ENCODE results near the gene TBCE. TPM values are rescaled to one million over a fixed set of nuclear protein-coding genes. Genes with fewer than 3 reads are reported as not detected.

Gene TBCE, protein sequence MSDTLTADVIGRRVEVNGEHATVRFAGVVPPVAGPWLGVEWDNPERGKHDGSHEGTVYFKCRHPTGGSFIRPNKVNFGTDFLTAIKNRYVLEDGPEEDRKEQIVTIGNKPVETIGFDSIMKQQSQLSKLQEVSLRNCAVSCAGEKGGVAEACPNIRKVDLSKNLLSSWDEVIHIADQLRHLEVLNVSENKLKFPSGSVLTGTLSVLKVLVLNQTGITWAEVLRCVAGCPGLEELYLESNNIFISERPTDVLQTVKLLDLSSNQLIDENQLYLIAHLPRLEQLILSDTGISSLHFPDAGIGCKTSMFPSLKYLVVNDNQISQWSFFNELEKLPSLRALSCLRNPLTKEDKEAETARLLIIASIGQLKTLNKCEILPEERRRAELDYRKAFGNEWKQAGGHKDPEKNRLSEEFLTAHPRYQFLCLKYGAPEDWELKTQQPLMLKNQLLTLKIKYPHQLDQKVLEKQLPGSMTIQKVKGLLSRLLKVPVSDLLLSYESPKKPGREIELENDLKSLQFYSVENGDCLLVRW
- total RNA-seq, result 19.5 and 21.5 TPM in 2 replicates

DNA sequence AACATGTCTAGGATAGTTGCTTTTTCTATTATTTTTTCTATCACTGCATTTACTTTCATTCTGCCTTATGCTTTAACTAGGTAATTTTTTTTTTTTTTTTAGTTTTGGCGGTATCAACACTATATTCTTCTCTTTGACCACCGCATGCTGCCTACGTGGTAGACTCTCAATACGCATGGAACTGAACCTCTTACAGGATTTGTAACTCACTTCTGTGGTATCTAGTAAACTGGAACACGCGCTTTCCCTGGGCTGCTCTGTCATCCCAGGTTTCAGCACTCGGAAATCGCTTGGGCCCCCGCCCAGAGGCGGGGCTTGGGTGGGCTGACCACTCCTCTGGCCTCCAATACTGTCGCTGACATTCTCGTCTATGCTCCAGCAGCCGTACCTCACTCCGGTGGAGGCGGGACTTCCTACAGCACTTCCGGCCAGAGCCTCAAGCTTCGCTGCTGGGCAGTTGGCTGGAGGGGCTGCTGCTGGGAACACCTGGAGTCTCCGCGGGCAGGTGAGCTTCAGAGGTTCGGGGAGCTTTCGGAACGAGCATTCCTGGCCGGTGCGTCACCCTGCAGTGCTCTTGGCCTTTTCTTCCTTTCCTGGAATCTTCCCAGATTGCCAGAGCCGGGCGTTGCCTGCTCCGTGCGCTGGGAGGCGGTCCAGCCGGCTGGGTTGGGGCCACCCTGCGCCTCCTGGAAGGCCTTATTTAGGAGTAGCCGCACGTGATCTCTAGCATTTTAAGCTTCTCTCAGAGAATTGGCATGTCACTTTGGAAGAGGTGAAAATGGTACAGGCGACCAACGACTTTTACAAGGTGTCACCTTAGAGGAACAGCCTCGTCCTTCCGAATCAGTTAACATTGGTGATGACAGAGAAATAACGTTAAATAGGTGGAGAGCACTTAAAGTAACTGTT, at the start of gene TBCE:
Gene TBCE (plus strand): TSS at position 428 of the 909 bp plus-strand sequence. CDS start 12,623 bp downstream, outside the sequence.

DNA sequence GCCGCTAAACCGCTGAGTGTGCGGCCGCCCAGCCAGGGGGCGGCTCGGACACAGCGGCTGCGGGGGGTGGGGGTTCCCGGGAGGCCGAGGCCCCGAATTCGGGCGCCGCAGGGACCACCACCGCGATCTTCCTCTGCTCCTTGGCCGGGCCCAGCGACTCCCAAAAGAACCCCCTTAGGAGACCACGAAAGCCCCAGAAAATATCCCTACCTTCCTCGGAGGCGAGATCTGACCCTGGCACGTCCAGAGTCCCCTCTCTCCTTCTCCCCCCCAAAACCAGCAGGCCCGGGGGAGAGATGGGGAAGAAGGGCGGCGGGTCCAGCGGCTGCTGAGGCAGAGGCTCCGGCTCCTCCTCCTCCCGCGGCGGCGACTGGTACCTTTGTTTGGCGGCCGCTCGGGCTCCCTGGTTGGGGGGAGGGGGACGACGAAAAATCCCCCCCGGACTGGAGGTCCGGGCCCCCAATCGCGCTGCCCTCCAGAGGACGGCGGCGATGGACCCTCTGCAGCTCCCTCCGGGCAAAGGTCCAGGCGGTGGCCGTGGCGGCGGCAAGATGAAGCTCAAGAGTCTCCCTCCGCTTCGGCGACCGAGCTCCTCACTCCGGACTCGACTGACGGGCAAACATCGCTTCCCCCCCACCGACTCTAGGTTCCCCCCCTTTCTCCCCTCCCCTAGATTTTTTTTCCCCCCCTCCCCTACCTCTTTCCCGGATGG, 39.5 kb upstream of the TBCE start, which contains the start of gene ARID4B:
Gene ARID4B (minus strand): TSS at position 621 of the 712 bp plus-strand sequence. CDS start 1,260 bp downstream, outside the sequence.

DNA sequence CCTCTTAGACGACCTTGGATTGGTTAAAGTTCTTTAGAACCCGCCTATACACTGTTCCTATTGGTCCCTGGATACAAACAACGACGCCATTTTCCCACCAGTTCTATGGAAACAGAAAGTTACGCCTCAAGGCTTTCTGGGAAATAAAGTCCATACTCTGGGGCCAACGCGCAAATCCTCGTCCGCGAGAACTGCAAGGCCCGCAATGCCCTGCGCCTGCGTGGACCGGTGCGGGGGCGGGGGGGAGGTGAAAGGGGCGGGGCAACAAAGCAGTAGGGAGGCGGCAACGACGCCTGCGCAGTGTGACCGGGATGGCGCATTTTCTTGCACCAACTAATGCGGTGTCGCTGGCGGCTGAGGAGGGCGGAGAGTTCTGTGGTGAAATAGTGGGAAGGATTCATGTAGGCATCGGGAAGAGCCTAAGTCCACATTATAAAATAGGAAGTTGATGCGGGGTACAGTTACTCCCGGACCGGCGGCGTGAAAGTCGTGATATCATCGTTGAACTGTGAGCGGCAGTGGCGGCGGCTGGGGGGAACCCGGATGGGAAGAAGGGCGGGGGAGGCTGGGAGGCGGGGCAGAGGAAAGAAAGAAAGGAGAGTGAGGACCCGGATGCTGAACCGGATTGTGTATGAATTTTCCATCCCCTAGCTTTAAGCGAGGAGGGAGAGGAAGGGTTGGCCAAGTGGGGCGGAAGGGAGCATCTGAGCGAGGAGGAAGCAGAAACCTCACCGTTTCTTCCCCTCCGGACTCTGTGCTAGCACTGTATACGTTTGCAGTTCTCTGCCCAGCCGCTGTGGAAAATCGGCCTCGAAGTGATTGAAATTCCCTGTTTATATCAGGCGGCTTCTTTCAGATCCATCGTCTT, 38.7 kb upstream of the TBCE start, which contains the start of gene GGPS1:
Gene GGPS1 (plus strand): TSS at position 300 of the 868 bp plus-strand sequence. CDS start 6,695 bp downstream, outside the sequence.

Other genes starting within 250 kb of the TBCE start
- 78.2 and 89.9 TPM in 2 replicates for gene TOMM20, start 238.6 kb upstream of the TBCE start, total RNA-seq
- gene RBM34, start 206.2 kb upstream of the TBCE start, total RNA-seq, result 68.0 and 69.4 TPM in 2 replicates
- gene ARID4B, start 39.2 kb upstream of the TBCE start, total RNA-seq, result 38.7 and 41.8 TPM in 2 replicates
- 19.5 and 23.9 TPM in 2 replicates for gene GGPS1, start 38.9 kb upstream of the TBCE start, total RNA-seq
- 55.8 and 60.1 TPM in 2 replicates for gene B3GALNT2, start 137.0 kb downstream of the TBCE start, total RNA-seq

Data from smooth muscle cell of bladder (primary cell).